IMR-90 (cell line): Measurements from ENCODE around the gene FAM20C. TPM values are rescaled to one million over a fixed set of nuclear protein-coding genes. Genes with fewer than 3 reads are reported as not detected.

Source experiments
- ATAC-seq: fragments of 200-7000 bp; cut with Tn5 transposase; 2 replicates; pipeline ENCODE4 v1.9.1; 2020; ENCODE audit warnings: low read depth, mild to moderate bottlenecking, moderate library complexity
- BruUV-seq: library from RNA; stranded (reverse); fragments of 400-500 nt; replicated peaks from 2 replicates; lab custom pipeline; 2021; lab: Mats Ljungman, UMichigan
- CTCF ChIA-PET: fragments of 300-600 bp; formaldehyde crosslinking; extraction: SDS; loops from one replicate; lab custom pipeline; 2021; ENCODE audit warnings: antibody characterized with exemption; lab: Yijun Ruan, JAX
- POLR2A ChIA-PET: fragments of 300-600 bp; sonication (Branson Sonifier 250); formaldehyde crosslinking; loops from one replicate; lab custom pipeline; 2022; ENCODE audit warnings: antibody characterized with exemption; ENCODE audit not compliant: unreplicated experiment; lab: Charles Lee
- DNase-seq: peaks from one replicate; pipeline ENCODE4 v3.0.0; 2013
- H2AFZ ChIP-seq: replicated peaks from 2 replicates; pipeline ENCODE3; 2013; ENCODE audit warnings: low read length, mild to moderate bottlenecking; ENCODE audit not compliant: poor library complexity
- H2AK5ac ChIP-seq: 2 replicates; pipeline ENCODE4 v1.6.1; 2013; ENCODE audit warnings: low read depth, low read length, inconsistent platforms
- H2AK9ac ChIP-seq: replicated peaks from 2 replicates; pipeline ENCODE3; 2013; ENCODE audit warnings: mild to moderate bottlenecking, low read depth, low read length, moderate library complexity; ENCODE audit not compliant: poor library complexity
- H2BK120ac ChIP-seq: 2 replicates; pipeline ENCODE4 v1.6.1; 2013; ENCODE audit warnings: low read depth, low read length, inconsistent platforms
- H2BK15ac ChIP-seq: 3 replicates; pipeline ENCODE4 v1.6.1; 2013; ENCODE audit warnings: low read depth, low read length, inconsistent platforms
- H2BK20ac ChIP-seq: 2 replicates; pipeline ENCODE4 v1.6.1; 2013; ENCODE audit warnings: low read depth, mild to moderate bottlenecking, inconsistent platforms, low read length, moderate library complexity
- H2BK5ac ChIP-seq: 2 replicates; pipeline ENCODE4 v1.6.1; 2013; ENCODE audit warnings: mild to moderate bottlenecking, low read depth, low read length, inconsistent platforms; ENCODE audit not compliant: poor library complexity, severe bottlenecking
- H3K14ac ChIP-seq: replicated peaks from 2 replicates; pipeline ENCODE4 v1.6.1; 2013; ENCODE audit warnings: low read depth, low read length, inconsistent platforms
- H3K18ac ChIP-seq: 2 replicates; pipeline ENCODE4 v1.6.1; 2013; ENCODE audit warnings: low read depth, low read length, control low read depth
- H3K23ac ChIP-seq: 2 replicates; pipeline ENCODE4 v1.6.1; 2013; ENCODE audit warnings: low read depth, low read length, inconsistent platforms
- H3K27ac ChIP-seq: 2 replicates; pipeline ENCODE4 v1.5.1; 2013; ENCODE audit warnings: mild to moderate bottlenecking, control low read depth, low read length; ENCODE audit not compliant: insufficient read depth
- H3K27me3 ChIP-seq: 2 replicates; pipeline ENCODE4 v1.6.1; 2013; ENCODE audit warnings: low read length; ENCODE audit not compliant: control insufficient read depth, insufficient read depth
- H3K36me3 ChIP-seq: 2 replicates; pipeline ENCODE4 v1.6.1; 2013; ENCODE audit warnings: low read length, mixed read lengths; ENCODE audit not compliant: control insufficient read depth, insufficient read depth
- H3K4ac ChIP-seq: 2 replicates; pipeline ENCODE4 v1.6.1; 2013; ENCODE audit warnings: low read depth, low read length, inconsistent platforms
- H3K4me1 ChIP-seq: 2 replicates; pipeline ENCODE4 v1.6.1; 2013; ENCODE audit warnings: low read length, mixed read lengths; ENCODE audit not compliant: control insufficient read depth, insufficient read depth
- H3K4me2 ChIP-seq: 2 replicates; pipeline ENCODE4 v1.6.1; 2013; ENCODE audit warnings: low read depth, mild to moderate bottlenecking, control low read depth, low read length, moderate library complexity
- H3K4me3 ChIP-seq: 2 replicates; pipeline ENCODE4 v1.5.1; 2013; ENCODE audit warnings: low read depth, mild to moderate bottlenecking, control low read depth, low read length, moderate library complexity; ENCODE audit not compliant: insufficient read depth
- H3K56ac ChIP-seq: 2 replicates; pipeline ENCODE4 v1.6.1; 2013; ENCODE audit warnings: low read length, inconsistent platforms; ENCODE audit not compliant: insufficient read depth; ENCODE audit errors: extremely low read depth
- H3K79me1 ChIP-seq, 2 experiments: 2 replicates each; pipeline ENCODE4 v1.6.1; 2013; ENCODE audit warnings: low read length in 2 of 2, inconsistent platforms in 1 of 2, low read depth in 1 of 2
- H3K9ac ChIP-seq: 2 replicates; pipeline ENCODE4 v1.6.1; 2013; ENCODE audit warnings: low read depth, low read length, control low read depth
- H3K9me1 ChIP-seq: 2 replicates; pipeline ENCODE4 v1.6.1; 2013; ENCODE audit warnings: low read length, inconsistent platforms; ENCODE audit not compliant: insufficient read depth
- H3K9me3 ChIP-seq: 2 replicates; pipeline ENCODE4 v1.6.1; 2013; ENCODE audit warnings: low read length; ENCODE audit not compliant: control insufficient read depth, insufficient read depth
- H4K20me1 ChIP-seq: 2 replicates; pipeline ENCODE4 v1.6.1; 2013; ENCODE audit warnings: low read length, inconsistent platforms; ENCODE audit not compliant: insufficient read depth
- H4K5ac ChIP-seq: 2 replicates; pipeline ENCODE4 v1.6.1; 2013; ENCODE audit warnings: mild to moderate bottlenecking, low read depth, low read length, control low read depth
- H4K8ac ChIP-seq, 2 experiments: 2 replicates each; pipeline ENCODE4 v1.6.1; 2013; ENCODE audit warnings: low read depth in 2 of 2, low read length in 2 of 2, control low read depth in 1 of 2, inconsistent platforms in 1 of 2
- H4K91ac ChIP-seq: 2 replicates; pipeline ENCODE4 v1.6.1; 2013; ENCODE audit warnings: low read depth, low read length, inconsistent platforms; ENCODE audit not compliant: insufficient read depth
- CHD1 ChIP-seq: IDR thresholded peaks from 2 replicates; pipeline ENCODE4 v1.6.1; 2012; ENCODE audit warnings: low read depth, low read length, improper control_type of control experiment
- WGBS, 2 experiments: methylation state at CpG; one replicate each; pipeline versions ENCODE4 v1.1.5 to v1.1.7; 2013; ENCODE audit warnings: missing lambda C conversion rate in 2 of 2; ENCODE audit not compliant: insufficient read length in 1 of 2; ENCODE audit errors: extremely low coverage in 2 of 2; 5-methylcytosine and 5-hydroxymethylcytosine counted together
- dilution Hi-C: fragments of 300-500 bp; cut with HindIII; formaldehyde crosslinking; loops from one replicate; pipeline ENCODE4 v1.14.3; 2018; ENCODE audit warnings: low sequenced_read_pairs; ENCODE audit not compliant: unreplicated experiment
- in situ Hi-C: fragments of 300-500 bp; cut with MboI; formaldehyde crosslinking; loops from 3 replicates; pipeline ENCODE4 v1.14.3; 2019; ENCODE audit warnings: low sequenced_read_pairs, inconsistent platforms, mixed read lengths
- intact Hi-C: fragments of 100-400 bp; cut with micrococcal nuclease; formaldehyde crosslinking; loops from 2 replicates; pipeline ENCODE4 v1.10.0; 2022
- polyA plus RNA-seq, 3 experiments: library from polyadenylated mRNA; depleted of rRNA; stranded (reverse); fragments of >200 nt; gene quantifications; 2 replicates each; pipeline ENCODE4 v1.2.3, GENCODE V29; 2012; ENCODE audit warnings: low replicate concordance in 1 of 3
- total RNA-seq: library from RNA; depleted of rRNA; stranded (reverse); fragments of >200 nt; gene quantifications from 2 replicates; pipeline ENCODE4 v1.2.3, GENCODE V29; 2012

The FAM20C gene
- total and polyA plus RNA-seq, 2 of the 4 experiments (the other 2 are of a cell fraction) = 7.7 to 36.6 TPM

DNA sequence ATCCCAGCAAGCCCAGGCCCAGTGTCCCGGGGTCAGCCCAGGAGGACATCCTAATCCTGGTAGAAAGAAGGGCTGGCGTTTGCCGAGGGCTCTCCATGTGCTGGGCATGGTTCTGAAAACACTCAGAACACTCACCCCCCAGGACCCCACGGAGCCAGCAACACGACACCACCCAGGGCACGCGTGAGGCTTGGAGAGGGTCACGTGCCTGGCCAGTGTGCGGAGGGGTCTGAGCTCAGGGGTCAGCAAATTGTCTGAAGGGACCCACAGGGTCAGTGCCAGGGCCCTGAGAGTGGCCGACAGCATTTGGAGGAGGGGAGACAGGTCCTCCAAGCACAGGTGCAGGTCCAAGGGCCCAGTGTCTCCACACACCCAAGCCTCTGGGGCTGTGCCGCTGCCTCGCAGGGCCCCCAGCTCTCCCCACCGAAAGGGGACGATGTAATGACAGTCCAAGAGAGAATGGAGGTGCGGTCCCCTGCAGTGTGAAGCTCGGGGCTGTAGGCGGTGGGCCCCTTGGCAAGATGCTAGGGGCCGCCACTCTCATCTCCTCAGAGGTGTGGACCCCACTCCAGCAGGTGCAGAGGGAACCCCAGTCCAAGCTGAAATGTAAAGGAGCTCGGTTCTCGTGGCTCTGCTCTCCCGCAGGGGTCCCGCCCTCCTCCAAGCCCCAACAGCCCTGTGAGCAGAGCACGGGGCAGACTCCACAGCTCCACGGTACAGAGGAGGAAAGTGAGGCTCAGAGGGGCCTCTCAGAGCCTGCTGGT lies 105.4 kb downstream of the FAM20C start:
- Histone ChIP-seq H3K27me3 (peaks cover 46% of the 10 kb centered on the region), H3K4me1 (no peaks in the 10 kb centered on the region), H2BK20ac (no peak overlapping the region), H2BK15ac (no peak overlapping the region), H2AFZ (no peak overlapping the region), H2AK9ac (no peak overlapping the region), H3K9ac (no peak overlapping the region), H3K4me3 (no peak overlapping the region), H2AK5ac (no peak overlapping the region), H3K27ac (no peak overlapping the region), H4K5ac (no peak overlapping the region), H3K4ac (no peak overlapping the region), H2BK120ac (no peak overlapping the region), H3K18ac (no peak overlapping the region), H3K56ac (no peak overlapping the region), H3K9me1 (no peaks in the 10 kb centered on the region), H4K91ac (no peak overlapping the region), H3K79me1 (no peaks in the 10 kb centered on the region), H3K23ac (no peak overlapping the region), H3K4me2 (no peak overlapping the region), H3K14ac (no peak overlapping the region), H4K20me1 (no peaks in the 10 kb centered on the region), H4K8ac (no peak overlapping the region), H2BK5ac (no peak overlapping the region), H3K36me3 (no peaks in the 10 kb centered on the region), H3K9me3 (no peaks in the 10 kb centered on the region)
- intact Hi-C loops = no loop called here
- no peak for TF ChIP-seq CHD1
- in situ Hi-C loops = no loop called here
- no peak for DNase-seq
- no peak for ATAC-seq
- WGBS, 2 experiments = 76% methylated on average over 5 of the region's 24 CpGs; no CpG with 5 or more reads in 1 of the 2 experiments
- no TSS peak for BruUV-seq
- ChIA-PET POLR2A (no interaction called here), CTCF (no interaction called here)
- dilution Hi-C loops = no loop called here
